NCI-H2107 treated with DMSO at 0.1 percent for 48 hours (cell line): ENCODE results near the gene SMNDC1.
"Not testable (repeated sequence)": the region's sequence is repeated elsewhere in the genome, so short reads cannot be mapped to it uniquely, and the experiment has no call there.

ENCODE experiments used
- DNase-seq: peaks from one replicate; lab custom pipeline; 2025; ENCODE audit not compliant: unreplicated experiment; lab: John Stamatoyannopoulos, UW

SMNDC1 gene

GRCh38 chr10:110304780-110305421 is at the start of gene SMNDC1:
Gene SMNDC1 (minus strand): TSS chr10:110304920. CDS start chr10:110303587, 1,333 bp downstream.
- DNase-seq = peak; percentile 74

GRCh38 chr10:110354322-110354766 is 49.6 kb upstream of the SMNDC1 start:
- DNase-seq = no peak

- no peak for DNase-seq
These were observed 48.8 kb upstream of the SMNDC1 start for GRCh38 chr10:110353244-110354119.

DNA sequence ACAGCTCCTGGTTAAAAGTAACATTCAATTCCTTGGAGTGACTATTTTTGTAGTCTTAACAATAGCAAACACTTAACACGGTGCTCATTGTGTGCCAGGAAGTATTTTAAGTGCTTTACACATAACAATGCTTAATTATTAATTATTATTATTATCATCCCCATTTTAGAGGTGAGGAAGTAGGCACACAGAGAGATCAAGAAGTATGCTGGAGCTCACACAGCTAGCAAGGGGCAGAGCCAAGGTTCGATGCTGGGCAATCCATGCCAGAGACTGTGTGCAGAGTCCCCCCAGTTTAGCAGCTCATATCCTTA is 48.2 kb upstream of the SMNDC1 start:
- DNase-seq = no peak

GRCh38 chr10:110350812-110351211 is 46.1 kb upstream of the SMNDC1 start:
- DNase-seq = no peak

DNA sequence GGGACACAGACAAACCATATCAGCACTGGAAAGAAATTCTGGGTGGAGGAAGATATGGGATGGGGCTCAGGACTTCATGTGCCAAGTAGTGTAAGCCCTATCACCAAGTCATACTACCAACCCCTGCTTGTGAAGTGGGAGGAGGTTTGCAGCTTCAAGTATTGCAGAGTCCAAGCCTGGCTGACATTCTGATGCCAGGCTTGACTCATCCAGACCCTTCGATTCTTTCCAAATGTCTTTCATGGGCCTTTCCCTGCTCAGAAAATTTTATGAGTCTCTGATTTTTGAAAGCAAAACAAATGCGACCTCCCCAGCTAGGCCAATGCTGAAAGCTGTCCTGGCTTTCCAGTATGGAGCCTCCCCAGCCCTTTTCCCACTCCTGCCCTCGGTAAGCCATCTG is 45.1 kb upstream of the SMNDC1 start:
- no peak for DNase-seq

GRCh38 chr10:110349386-110349785 is 44.7 kb upstream of the SMNDC1 start:
- DNase-seq = no peak

DNA sequence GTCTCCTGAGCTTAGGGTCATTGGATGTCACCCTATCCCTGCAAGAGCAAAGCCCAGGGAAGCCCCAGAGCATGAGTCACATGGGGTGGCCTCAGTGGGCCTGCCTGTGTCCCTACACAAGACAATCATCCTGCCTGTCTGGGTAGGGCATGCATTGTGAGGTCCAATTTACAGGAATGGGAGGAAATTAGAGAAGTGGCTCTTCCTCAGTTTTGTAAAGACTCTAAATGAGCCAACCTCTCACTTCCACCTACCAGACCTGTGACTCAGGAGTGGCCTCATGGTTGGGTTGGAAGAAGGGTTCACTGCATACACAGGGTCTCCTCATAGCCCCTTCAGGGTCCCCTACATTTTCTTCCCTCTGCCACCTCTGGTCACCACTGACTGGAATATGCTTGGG is 43.6 kb upstream of the SMNDC1 start:
- DNase-seq = no peak

- no peak for DNase-seq
These were observed 42.2 kb upstream of the SMNDC1 start for GRCh38 chr10:110346914-110347313.

DNA sequence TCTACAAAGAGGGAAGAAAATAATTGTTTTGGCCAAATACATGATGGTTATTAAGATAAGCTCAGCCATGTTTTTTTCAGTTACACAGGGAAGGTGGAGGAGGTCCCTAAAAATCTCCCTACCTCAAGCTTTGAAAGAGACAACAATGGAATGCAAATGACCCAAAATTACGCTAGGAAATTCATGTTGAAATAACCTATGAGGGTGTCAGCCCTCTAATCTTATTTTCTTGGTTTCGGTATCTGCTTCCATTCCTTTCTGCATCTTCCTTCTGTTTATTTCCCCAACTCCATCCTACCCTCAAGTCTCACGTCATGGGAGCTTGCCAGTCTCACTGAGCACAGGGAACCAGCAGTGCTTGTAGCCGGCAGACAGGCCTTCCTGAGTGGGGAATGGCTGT is 40.6 kb upstream of the SMNDC1 start:
- no peak for DNase-seq

DNA sequence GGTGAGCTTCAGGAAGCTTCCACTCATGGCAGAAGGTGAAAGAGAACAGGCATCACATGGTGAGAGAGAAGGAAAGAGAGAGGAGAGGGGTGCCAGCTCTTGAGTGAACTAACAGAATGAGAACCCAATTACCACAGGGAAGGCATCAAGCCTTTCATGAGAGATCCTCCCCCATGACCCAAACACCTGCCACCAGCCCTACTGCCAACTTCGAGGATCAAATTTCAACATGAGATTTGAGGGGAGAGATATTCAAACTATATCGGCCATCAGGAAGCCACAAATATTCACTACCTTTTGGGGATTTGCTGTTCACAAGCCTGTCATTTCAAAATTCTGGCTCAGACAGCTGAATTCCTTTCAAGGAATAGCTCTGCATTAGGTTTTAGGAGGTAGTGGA is 39.9 kb upstream of the SMNDC1 start:
- DNase-seq = peak; percentile 73

DNA sequence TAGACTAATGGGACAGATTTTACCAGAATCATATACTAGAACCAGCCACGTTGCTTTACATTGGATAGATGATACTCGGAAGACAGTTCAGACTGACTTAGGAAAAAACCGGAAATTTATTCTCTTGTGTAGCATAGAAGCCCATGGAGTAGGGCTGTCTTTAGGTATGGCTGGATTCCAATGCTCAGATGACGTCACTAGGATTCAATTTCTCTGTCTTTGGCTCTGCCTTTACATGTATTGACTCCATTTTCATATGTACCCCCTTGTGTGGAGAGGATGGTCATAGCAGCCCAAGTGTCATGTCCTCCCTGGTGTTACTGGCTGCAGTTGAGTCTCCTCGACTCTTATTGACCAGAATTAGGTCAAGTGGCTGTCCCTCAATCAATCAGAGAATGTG is 39.2 kb upstream of the SMNDC1 start:
- DNase-seq = no peak

DNA sequence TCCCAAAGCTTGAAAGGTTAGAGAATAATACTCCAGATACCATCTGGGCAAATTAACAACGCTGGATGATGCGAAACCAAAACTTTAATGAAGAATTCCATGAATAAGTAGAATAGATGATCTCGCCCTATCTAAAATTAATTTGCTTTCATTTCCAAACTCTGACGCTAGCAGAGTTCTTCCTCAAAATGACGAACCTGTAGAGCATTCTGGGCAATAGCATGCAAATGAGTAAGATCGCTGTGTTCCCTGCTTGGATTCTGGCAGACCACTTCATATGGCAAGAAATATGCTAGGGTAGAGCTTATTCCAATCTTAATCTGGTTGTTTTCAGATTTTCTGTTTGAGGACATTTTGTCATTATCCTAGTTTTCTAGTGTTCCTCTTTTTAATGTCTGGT is 36.1 kb upstream of the SMNDC1 start:
- no peak for DNase-seq

DNA sequence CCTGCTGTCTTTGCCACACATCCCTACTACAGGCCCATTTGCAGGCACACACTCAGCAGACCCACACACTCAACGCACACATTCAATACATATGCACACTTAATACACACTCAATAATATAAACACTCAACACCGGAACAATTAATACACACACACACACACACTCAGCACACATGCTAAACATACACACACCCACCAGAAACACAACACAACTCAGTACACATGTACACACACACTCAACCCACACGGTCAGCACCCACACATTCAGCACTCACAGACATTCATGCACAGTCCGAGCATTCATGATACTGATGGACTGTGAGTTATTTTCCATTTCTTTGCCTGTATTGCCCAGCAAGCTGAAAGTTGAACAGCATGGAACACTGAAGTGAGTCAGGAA is 35.4 kb upstream of the SMNDC1 start:
- no peak for DNase-seq

- no peak for DNase-seq
These were observed 33.2 kb upstream of the SMNDC1 start for GRCh38 chr10:110337906-110338305.

GRCh38 chr10:110337401-110337800 is 32.7 kb upstream of the SMNDC1 start:
- no peak for DNase-seq

DNA sequence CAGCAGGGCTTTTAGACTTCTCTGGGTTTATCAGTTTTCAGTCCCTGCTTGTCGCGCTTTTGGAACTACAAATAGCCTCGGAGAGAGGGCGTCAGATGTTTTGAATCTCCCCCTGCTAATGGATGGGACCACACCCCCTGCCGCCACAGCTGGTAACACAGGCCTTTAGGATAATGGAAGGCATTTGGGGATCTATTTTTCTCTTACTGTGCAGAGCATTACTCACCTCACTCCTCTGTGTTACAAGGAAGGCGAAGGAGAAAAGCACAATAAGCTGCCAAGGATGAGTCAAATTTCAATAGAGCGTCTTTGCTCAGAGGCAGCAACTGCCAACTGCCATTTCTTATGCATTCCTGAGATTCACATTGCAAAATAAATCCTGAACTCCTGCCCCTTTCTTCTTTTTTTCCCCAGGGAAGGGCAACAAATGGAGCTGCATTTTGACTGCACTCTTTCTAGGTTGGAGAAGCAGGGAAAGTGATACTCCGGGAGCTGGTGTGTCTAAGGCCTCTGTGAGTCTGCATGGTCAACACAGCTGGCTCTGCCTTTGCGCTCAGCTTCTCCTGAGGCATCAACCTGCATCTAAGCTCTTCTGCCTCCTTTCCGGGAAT is 31.5 kb upstream of the SMNDC1 start:
- peak; percentile 12 for DNase-seq

DNA sequence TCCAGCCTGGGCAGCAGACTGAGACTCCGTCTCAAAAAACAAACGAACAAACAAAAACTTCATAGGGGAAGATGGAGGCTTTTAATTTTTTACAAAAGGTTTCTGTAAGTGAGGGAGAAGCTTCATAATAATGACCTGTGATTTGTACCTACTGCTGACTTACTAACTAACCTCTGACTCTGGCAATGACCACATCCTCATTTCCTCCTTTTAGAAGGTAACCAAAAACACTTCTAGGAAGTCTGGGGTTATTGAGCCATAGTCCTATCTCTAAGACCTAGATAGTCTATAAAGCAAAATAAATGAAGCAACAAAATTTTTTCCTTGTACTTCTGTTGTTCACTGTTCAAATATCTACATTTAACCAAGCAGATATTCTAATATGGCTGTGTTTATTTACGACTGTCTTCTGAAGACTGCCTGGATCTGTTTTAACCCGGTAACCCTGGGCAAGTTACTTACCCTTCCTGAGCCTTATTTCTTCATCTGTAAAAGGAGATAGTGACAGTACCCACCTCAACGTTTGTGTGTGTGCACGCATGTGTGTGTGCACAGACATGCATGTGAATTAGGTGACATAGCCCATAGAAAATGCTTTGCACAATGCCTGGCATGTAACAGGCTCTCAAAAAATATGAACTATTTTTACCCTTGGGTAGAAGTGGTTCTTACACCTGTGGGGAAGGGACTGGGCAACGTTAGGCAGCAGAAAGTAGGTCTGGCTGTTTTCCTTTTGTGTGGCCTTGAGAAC is 30.8 kb upstream of the SMNDC1 start:
- DNase-seq = no peak

DNA sequence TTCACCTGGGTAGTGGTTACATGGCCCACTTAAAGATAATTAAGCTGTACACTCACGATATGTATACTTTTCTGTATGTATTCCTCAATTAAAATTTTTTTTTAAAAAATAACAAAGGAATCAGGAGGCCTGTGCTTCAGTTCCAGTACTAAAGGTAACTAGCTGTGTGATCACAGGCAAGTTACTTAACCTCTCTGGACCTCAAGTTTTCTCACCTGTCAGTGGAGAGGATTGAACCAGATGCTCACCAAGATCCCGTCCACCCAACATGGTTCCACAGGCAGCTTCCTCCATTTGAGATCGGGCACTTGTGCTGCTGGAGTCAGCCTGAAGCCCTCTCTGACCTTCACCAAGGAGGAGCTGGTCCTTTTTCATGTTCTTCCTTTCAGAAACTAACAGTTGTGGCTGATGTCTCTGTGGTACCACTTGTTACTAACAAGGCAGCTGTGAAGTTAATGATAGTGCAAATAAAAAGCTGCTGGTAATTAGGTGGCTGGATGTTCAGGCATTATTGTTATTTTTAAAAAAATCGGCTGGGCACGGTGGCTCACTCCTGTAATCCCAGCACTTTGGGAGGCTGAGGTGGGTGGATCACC is 29.4 kb upstream of the SMNDC1 start:
- no peak for DNase-seq

- DNase-seq = not testable (repeated sequence)
These were observed 26.6 kb upstream of the SMNDC1 start for GRCh38 chr10:110331226-110331795.

GRCh38 chr10:110330675-110331074 is 26.0 kb upstream of the SMNDC1 start:
- DNase-seq = no peak
